ENCODE results near the gene C20orf173. TPM values are rescaled to one million over a fixed set of nuclear protein-coding genes. Genes with fewer than 3 reads are reported as not detected.

Gene C20orf173
- total RNA-seq, 1 donor: not detected

Other genes with a start within 250 kb of the C20orf173 start
- 233 TPM for gene EIF6, start 244.9 kb downstream of the C20orf173 start, total RNA-seq
- gene FAM83C, start 237.2 kb downstream of the C20orf173 start, total RNA-seq: under 0.01 TPM
- gene UQCC1, start 117.7 kb downstream of the C20orf173 start, total RNA-seq: 16.4 TPM
- gene GDF5, start 91.4 kb downstream of the C20orf173 start, total RNA-seq: under 0.01 TPM
- gene CEP250, start 74.1 kb downstream of the C20orf173 start, total RNA-seq: 12.4 TPM
- gene ERGIC3, start 12.4 kb upstream of the C20orf173 start, total RNA-seq: 650 TPM
- 6.5 TPM for gene SPAG4, start 86.2 kb upstream of the C20orf173 start, total RNA-seq
- 369 TPM for gene CPNE1, start 135.2 kb upstream of the C20orf173 start, total RNA-seq
- gene RBM12, start 135.2 kb upstream of the C20orf173 start, total RNA-seq: 85.9 TPM
- 25.0 TPM for gene NFS1, start 169.7 kb upstream of the C20orf173 start, total RNA-seq
- 146 TPM for gene ROMO1, start 169.8 kb upstream of the C20orf173 start, total RNA-seq
- 256 TPM for gene RBM39, start 212.6 kb upstream of the C20orf173 start, total RNA-seq
- gene PHF20, start 242.4 kb upstream of the C20orf173 start, total RNA-seq: 42.3 TPM